H9 (cell line): Measurements from ENCODE around the gene CCDC178. TPM values are rescaled to one million over a fixed set of nuclear protein-coding genes. Genes with fewer than 3 reads are reported as not detected.

Experiments used
- DNase-seq: peaks from one replicate; pipeline ENCODE4 v3.0.0-alpha.2; 2017
- H2AFZ ChIP-seq: one replicate; pipeline ENCODE4 v1.6.1; 2013; ENCODE audit warnings: mild to moderate bottlenecking, low read length, control low read depth, moderate library complexity
- H2AK5ac ChIP-seq: 2 replicates; pipeline ENCODE4 v1.6.1; 2013; ENCODE audit warnings: low read length, control low read depth, mixed read lengths; ENCODE audit not compliant: insufficient read length
- H2BK120ac ChIP-seq: one replicate; pipeline ENCODE4 v1.6.1; 2013; ENCODE audit warnings: low read depth, mild to moderate bottlenecking, low read length, control low read depth, inconsistent platforms; ENCODE audit not compliant: poor library complexity, severe bottlenecking
- H2BK12ac ChIP-seq: 2 replicates; pipeline ENCODE4 v1.6.1; 2013; ENCODE audit warnings: low read length, control low read depth, mixed read lengths, low read depth; ENCODE audit not compliant: insufficient read length
- H2BK15ac ChIP-seq: 2 replicates; pipeline ENCODE4 v1.6.1; 2013; ENCODE audit warnings: low read depth, low read length, control low read depth
- H2BK20ac ChIP-seq: one replicate; pipeline ENCODE4 v1.6.1; 2013; ENCODE audit warnings: low read depth, mild to moderate bottlenecking, low read length, control low read depth, inconsistent platforms; ENCODE audit not compliant: poor library complexity, severe bottlenecking
- H2BK5ac ChIP-seq: 2 replicates; pipeline ENCODE4 v1.6.1; 2013; ENCODE audit warnings: low read length, control low read depth, mixed read lengths; ENCODE audit not compliant: insufficient read length
- H3K14ac ChIP-seq: 2 replicates; pipeline ENCODE4 v1.6.1; 2013; ENCODE audit warnings: low read length, control low read depth; ENCODE audit not compliant: insufficient read depth
- H3K18ac ChIP-seq: 2 replicates; pipeline ENCODE4 v1.6.1; 2013; ENCODE audit warnings: low read depth, mild to moderate bottlenecking, mixed read lengths, low read length, control low read depth; ENCODE audit not compliant: insufficient read length
- H3K23ac ChIP-seq: 2 replicates; pipeline ENCODE4 v1.6.1; 2013; ENCODE audit warnings: low read length, control low read depth, mixed read lengths, low read depth; ENCODE audit not compliant: insufficient read length
- H3K23me2 ChIP-seq: 2 replicates; pipeline ENCODE4 v1.6.1; 2013; ENCODE audit warnings: low read depth, mild to moderate bottlenecking, mixed read lengths, low read length, control low read depth; ENCODE audit not compliant: insufficient read length, poor library complexity, severe bottlenecking
- H3K27ac ChIP-seq: 2 replicates; pipeline ENCODE4 v1.5.1; 2013; ENCODE audit warnings: low read length, control low read depth, mixed read lengths, low read depth; ENCODE audit not compliant: insufficient read length
- H3K27me3 ChIP-seq: 2 replicates; pipeline ENCODE4 v1.6.1; 2013; ENCODE audit warnings: low read length, control low read depth, inconsistent platforms; ENCODE audit not compliant: insufficient read depth
- H3K4ac ChIP-seq: 2 replicates; pipeline ENCODE4 v1.6.1; 2013; ENCODE audit warnings: low read depth, mild to moderate bottlenecking, control low read depth, inconsistent platforms, low read length, moderate library complexity
- H3K4me1 ChIP-seq: 2 replicates; pipeline ENCODE4 v1.6.1; 2013; ENCODE audit warnings: low read length, control low read depth, inconsistent platforms; ENCODE audit not compliant: insufficient read depth
- H3K4me2 ChIP-seq: 2 replicates; pipeline ENCODE4 v1.6.1; 2013; ENCODE audit warnings: low read length, control low read depth, mixed read lengths; ENCODE audit not compliant: insufficient read length, insufficient read depth
- H3K56ac ChIP-seq: 2 replicates; pipeline ENCODE4 v1.6.1; 2013; ENCODE audit warnings: low read depth, mild to moderate bottlenecking, mixed read lengths, low read length, control low read depth; ENCODE audit not compliant: insufficient read length
- H3K79me1 ChIP-seq: 2 replicates; pipeline ENCODE4 v1.6.1; 2013; ENCODE audit warnings: low read depth, mild to moderate bottlenecking, moderate library complexity, low read length, control low read depth, inconsistent platforms; ENCODE audit not compliant: insufficient read depth, poor library complexity, severe bottlenecking
- H3K79me2 ChIP-seq: 2 replicates; pipeline ENCODE4 v1.6.1; 2013; ENCODE audit warnings: low read length, control low read depth, inconsistent platforms; ENCODE audit not compliant: insufficient read depth
- H3K9ac ChIP-seq: 2 replicates; pipeline ENCODE4 v1.6.1; 2013; ENCODE audit warnings: low read length, control low read depth, mixed read lengths; ENCODE audit not compliant: insufficient read length; ENCODE audit errors: extremely low read depth
- H3K9me3 ChIP-seq: one replicate; pipeline ENCODE4 v1.6.1; 2013; ENCODE audit warnings: low read depth, low read length, inconsistent platforms; ENCODE audit not compliant: control insufficient read depth
- H3T11ph ChIP-seq: one replicate; pipeline ENCODE4 v1.6.1; 2013; ENCODE audit warnings: mild to moderate bottlenecking, low read length, control low read depth, inconsistent platforms
- H4K20me1 ChIP-seq: one replicate; pipeline ENCODE4 v1.6.1; 2013; ENCODE audit not compliant: control insufficient read depth, insufficient read length, insufficient read depth
- H4K5ac ChIP-seq: 2 replicates; pipeline ENCODE4 v1.6.1; 2013; ENCODE audit warnings: low read depth, mild to moderate bottlenecking, mixed read lengths, low read length, control low read depth; ENCODE audit not compliant: insufficient read length
- H4K8ac ChIP-seq: replicated peaks from 2 replicates; pipeline ENCODE4 v1.6.1; 2013; ENCODE audit warnings: low read length, control low read depth, mixed read lengths, low read depth; ENCODE audit not compliant: insufficient read length
- H4K91ac ChIP-seq: 2 replicates; pipeline ENCODE4 v1.6.1; 2013; ENCODE audit warnings: low read depth, mild to moderate bottlenecking, moderate library complexity, mixed read lengths, low read length, control low read depth; ENCODE audit not compliant: insufficient read length
- H3K27ac Mint-ChIP-seq, 3 experiments: 2 replicates in 2 of 3; 3 replicates in 1 of 3; pipeline ENCODE4 v1.8.0; 2020 to 2021; ENCODE audit warnings: mixed read lengths in 3 of 3, mild to moderate bottlenecking in 1 of 3, moderate library complexity in 1 of 3
- H3K27me3 Mint-ChIP-seq: 2 replicates; pipeline ENCODE4 v1.8.0; 2021; ENCODE audit warnings: low read depth, mild to moderate bottlenecking, moderate library complexity, mixed read lengths
- H3K36me3 Mint-ChIP-seq, 3 experiments: 2 replicates in 2 of 3; 3 replicates in 1 of 3; pipeline ENCODE4 v1.8.0; 2020 to 2021; ENCODE audit warnings: low read depth in 3 of 3, mixed read lengths in 3 of 3; ENCODE audit not compliant: insufficient read depth in 1 of 3
- H3K4me1 Mint-ChIP-seq, 2 experiments: 2 replicates each; pipeline ENCODE4 v1.8.0; 2020; ENCODE audit warnings: mixed read lengths in 2 of 2
- H3K4me3 Mint-ChIP-seq, 2 experiments: 2 replicates in 1 of 2; 3 replicates in 1 of 2; pipeline ENCODE4 v1.8.0; 2020 to 2021; ENCODE audit warnings: mild to moderate bottlenecking in 2 of 2, mixed read lengths in 2 of 2, moderate library complexity in 1 of 2
- H3K9me3 Mint-ChIP-seq, 2 experiments: 2 replicates in 1 of 2; 3 replicates in 1 of 2; pipeline ENCODE4 v1.8.0; 2020; ENCODE audit warnings: mild to moderate bottlenecking in 2 of 2, mixed read lengths in 2 of 2, moderate library complexity in 1 of 2
- WGBS: extraction: QIAGEN DNeasy Blood & Tissue Kit; methylation state at CpG from one replicate; pipeline ENCODE4 v1.1.7; 2013; ENCODE audit warnings: missing lambda C conversion rate, low lambda C conversion rate, mixed read lengths; ENCODE audit not compliant: insufficient read length; ENCODE audit errors: extremely low coverage; 5-methylcytosine and 5-hydroxymethylcytosine counted together
- total RNA-seq: library from RNA; stranded (reverse); gene quantifications from 2 replicates; pipeline ENCODE4 v1.2.1, GENCODE V29; 2021
- TF ChIP-seq, protein P1 (sequence below): fragments of 200-600 bp; sonication (generic); conservative IDR thresholded peaks from 3 replicates; pipeline ENCODE4 v1.8.0; 2021; ENCODE audit warnings: antibody characterized with exemption, mild to moderate bottlenecking

The CCDC178 gene
- total RNA-seq, 1 experiment from 2014 or later, result not detected

DNA sequence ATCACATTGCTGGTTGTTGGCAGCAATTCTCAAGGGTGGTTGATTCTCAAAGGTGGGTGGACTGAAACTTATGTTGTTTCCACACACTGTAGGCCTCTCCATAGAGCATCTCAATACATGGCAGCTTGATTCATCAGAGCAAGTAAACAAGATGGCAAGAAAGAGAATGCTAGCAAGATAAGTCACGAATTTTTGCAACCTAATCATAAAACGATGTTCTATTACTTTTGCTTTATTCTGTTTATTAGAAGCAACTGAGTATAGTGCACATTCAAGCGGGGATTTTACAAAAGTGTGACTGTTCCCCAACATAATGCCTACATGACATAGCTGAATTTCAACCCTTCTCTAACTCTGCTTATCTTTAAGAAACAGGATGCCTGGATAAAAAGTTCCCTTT is 136.2 kb downstream of the CCDC178 start:
- Histone ChIP-seq H2BK12ac (no peak overlapping the region), H3K14ac (no peak overlapping the region), H3T11ph (no peak overlapping the region), H2AFZ (no peak overlapping the region), H2BK120ac (no peak overlapping the region), H3K4me2 (no peak overlapping the region), H3K9ac (no peak overlapping the region), H4K5ac (no peak overlapping the region), H4K20me1 (no peaks in the 10 kb centered on the region), H2AK5ac (no peak overlapping the region), H3K79me1 (no peaks in the 10 kb centered on the region), H3K23ac (no peak overlapping the region), H2BK15ac (no peak overlapping the region), H4K8ac (no peak overlapping the region), H2BK5ac (no peak overlapping the region), H3K18ac (no peak overlapping the region), H3K9me3 (no peaks in the 10 kb centered on the region), H3K23me2 (no peaks in the 10 kb centered on the region), H3K4me1 (peaks cover 2% of the 10 kb centered on the region; the same call in 1 of the 2 replicates), H4K91ac (no peak overlapping the region), H3K27me3 (no peaks in the 10 kb centered on the region), H3K56ac (no peak overlapping the region), H3K27ac (no peak overlapping the region), H2BK20ac (no peak overlapping the region), H3K79me2 (no peaks in the 10 kb centered on the region), H3K4ac (no peak overlapping the region)
- peaks cover 1% of the 10 kb centered on the region; the same call in 1 of the 2 replicates for H3K27me3 Mint-ChIP-seq
- TF ChIP-seq, protein P1, sequence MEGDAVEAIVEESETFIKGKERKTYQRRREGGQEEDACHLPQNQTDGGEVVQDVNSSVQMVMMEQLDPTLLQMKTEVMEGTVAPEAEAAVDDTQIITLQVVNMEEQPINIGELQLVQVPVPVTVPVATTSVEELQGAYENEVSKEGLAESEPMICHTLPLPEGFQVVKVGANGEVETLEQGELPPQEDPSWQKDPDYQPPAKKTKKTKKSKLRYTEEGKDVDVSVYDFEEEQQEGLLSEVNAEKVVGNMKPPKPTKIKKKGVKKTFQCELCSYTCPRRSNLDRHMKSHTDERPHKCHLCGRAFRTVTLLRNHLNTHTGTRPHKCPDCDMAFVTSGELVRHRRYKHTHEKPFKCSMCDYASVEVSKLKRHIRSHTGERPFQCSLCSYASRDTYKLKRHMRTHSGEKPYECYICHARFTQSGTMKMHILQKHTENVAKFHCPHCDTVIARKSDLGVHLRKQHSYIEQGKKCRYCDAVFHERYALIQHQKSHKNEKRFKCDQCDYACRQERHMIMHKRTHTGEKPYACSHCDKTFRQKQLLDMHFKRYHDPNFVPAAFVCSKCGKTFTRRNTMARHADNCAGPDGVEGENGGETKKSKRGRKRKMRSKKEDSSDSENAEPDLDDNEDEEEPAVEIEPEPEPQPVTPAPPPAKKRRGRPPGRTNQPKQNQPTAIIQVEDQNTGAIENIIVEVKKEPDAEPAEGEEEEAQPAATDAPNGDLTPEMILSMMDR, result no peak
- peaks cover 8 to 11% of the 10 kb centered on the region in 2 experiments for H3K4me1 Mint-ChIP-seq
- WGBS, result no CpG with 5 or more reads among the region's 3 CpGs
- H3K9me3 Mint-ChIP-seq, result peaks cover 11 to 12% of the 10 kb centered on the region in 2 experiments; a peak in 4 of 5 replicates
- no peak overlapping the region for H3K27ac Mint-ChIP-seq
- DNase-seq, result no peak
- H3K36me3 Mint-ChIP-seq, result peaks cover 6 to 13% (median 7%) of the 10 kb centered on the region in 3 experiments; a peak in 5 of 7 replicates
- no peak overlapping the region for H3K4me3 Mint-ChIP-seq
